Motor neuron (in vitro differentiated cells): ENCODE measurements around the gene PACSIN1. TPM values are rescaled to one million over a fixed set of nuclear protein-coding genes. Genes with fewer than 3 reads are reported as not detected.

ENCODE experiments used
- ATAC-seq, 8 experiments: fragments of 200-7000 bp; cut with Tn5 transposase; replicated peaks in 6 of 8; 2 replicates each; pipeline ENCODE4 v1.8.0; 2021; ENCODE audit warnings: mild to moderate bottlenecking in 8 of 8, moderate library complexity in 8 of 8
- H3K27ac ChIP-seq, 2 donors: fragments of 250-450 bp; sonication (Bioruptor Pico); 2 replicates each; pipeline ENCODE4 v1.9.0; 2021; ENCODE audit warnings: antibody characterized with exemption in 2 of 2, mild to moderate bottlenecking in 2 of 2, moderate library complexity in 1 of 2
- H3K4me1 ChIP-seq, 2 donors: fragments of 250-450 bp; sonication (Bioruptor Pico); replicated peaks in 1 of 2; 2 replicates each; pipeline ENCODE4 v1.6.1; 2021; ENCODE audit warnings: antibody characterized with exemption in 2 of 2, mild to moderate bottlenecking in 2 of 2, moderate library complexity in 1 of 2
- H3K4me3 ChIP-seq, 5 donors: fragments of 250-450 bp; sonication (Bioruptor Pico); 2 replicates each; pipeline ENCODE4 v1.9.0; 2021; ENCODE audit warnings: antibody characterized with exemption in 5 of 5, mild to moderate bottlenecking in 5 of 5, moderate library complexity in 4 of 5
- WGBS, 10 experiments: fragments of 450-650 bp; shearing (Covaris generic); methylation state at CpG; one replicate each; pipeline ENCODE4 v1.0.0; 2022; 5-methylcytosine and 5-hydroxymethylcytosine counted together
- in situ Hi-C, 9 experiments: fragments of 400-800 bp; cut with MboI; loops; one replicate each; pipeline ENCODE4 v1.15.0; 2021; ENCODE audit warnings: low sequenced_read_pairs in 9 of 9, low pct_unique_long_range_greater_than_20kb in 2 of 9; ENCODE audit not compliant: unreplicated experiment in 9 of 9
- total RNA-seq, 8 experiments: library from RNA; unstranded; fragments of 300-600 nt; gene quantifications; 2 replicates each; pipeline versions ENCODE4 v1.2.3 to v1.2.4, GENCODE V29; 2022

PACSIN1 gene
- total RNA-seq, 8 experiments from 2014 or later: 0.61 to 4.7 (median 1.3) TPM

DNA sequence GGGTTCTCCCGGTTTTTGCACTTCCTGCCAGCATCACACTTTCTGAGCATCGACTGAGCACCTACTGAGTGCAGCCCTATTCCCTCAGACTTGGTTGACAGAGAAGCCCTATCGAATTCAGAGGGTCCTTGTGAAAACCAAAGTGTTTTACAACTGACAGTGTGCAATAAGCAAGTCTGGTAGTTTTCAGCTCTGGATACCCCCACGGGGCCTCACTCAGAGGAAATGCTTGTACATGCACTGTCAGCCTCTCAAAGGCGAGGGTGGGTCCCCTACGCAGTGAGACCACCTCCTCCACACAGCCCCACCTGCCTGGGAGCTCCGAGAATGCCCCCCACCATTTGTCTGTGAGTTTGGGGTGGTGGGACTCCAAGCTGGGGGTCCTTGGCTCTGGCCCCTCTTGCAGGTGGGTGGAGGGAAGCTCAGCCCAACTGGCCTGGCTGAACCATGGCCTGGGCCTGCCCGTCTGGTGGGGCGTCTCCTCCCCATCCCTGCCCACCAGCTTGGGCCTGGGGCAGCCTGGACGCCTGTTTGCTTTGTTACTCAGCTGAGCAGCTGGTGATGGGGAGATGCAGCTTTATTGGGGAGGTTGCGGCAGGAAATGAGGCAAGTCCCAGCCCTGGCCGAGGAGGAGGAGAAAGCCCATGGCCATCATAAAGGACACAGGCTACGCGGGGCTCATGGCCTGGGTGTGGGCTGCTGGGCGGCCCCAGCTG is 88.6 kb downstream of the PACSIN1 start:
- in situ Hi-C loops: no loop called here
- no peak overlapping the region for H3K27ac ChIP-seq
- H3K4me1 ChIP-seq: peaks cover 0 to 10% of the 10 kb centered on the region in 2 donors
- peak in 2 of 8 experiments; percentile 5 to 18 for ATAC-seq
- H3K4me3 ChIP-seq: no peak overlapping the region
- 0 to 73% (median 60%) methylated on average over 1 to 7 of the region's 15 CpGs; no CpG with 5 or more reads in 2 of the 10 experiments for WGBS, 10 experiments

DNA sequence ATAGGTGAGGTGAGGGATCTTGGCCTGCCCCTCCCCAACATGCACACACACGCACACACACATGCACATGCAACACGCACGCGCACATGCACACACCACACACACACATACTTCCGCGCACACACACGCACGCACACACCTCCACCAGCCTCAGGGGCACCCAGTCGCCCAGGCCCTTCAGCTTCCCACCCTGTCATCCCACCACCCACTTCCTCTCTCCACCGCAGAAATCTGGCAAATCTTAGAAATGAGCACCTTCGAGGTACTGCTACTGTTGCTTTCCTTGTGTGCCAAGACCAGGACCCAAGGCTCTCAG is 89.1 kb downstream of the PACSIN1 start:
- H3K27ac ChIP-seq: no peak overlapping the region
- peak in 1 of 8 experiments; percentile 24 for ATAC-seq
- H3K4me3 ChIP-seq: no peak overlapping the region
- in situ Hi-C loops: no loop called here
- peaks cover 3 to 11% of the 10 kb centered on the region in 2 donors for H3K4me1 ChIP-seq
- WGBS, 10 experiments: 0 to 100% (median 95%) methylated on average over 1 to 7 of the region's 11 CpGs; no CpG with 5 or more reads in 6 of the 10 experiments

DNA sequence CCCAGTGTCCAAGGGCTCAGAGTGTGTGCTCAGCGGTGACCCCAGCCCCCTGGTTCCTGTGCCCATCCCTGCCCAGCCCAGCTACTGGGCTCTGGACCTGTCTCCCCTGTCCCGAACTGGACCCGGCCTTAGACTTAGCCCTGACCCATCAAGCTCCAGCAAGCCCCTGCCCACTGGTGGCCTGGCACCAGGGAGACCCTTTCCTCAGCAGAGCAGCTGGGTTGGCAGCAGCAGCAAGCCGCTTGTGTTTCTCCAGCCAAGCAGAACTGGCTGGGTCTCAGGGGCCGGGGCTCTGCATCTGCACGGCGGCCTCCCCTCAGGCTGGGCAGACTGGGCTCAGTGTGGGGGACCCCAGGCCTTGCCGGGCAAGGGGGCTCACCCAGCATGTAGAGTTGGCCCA is 89.5 kb downstream of the PACSIN1 start:
- no peak overlapping the region for H3K27ac ChIP-seq
- ATAC-seq: no peak
- H3K4me1 ChIP-seq: peaks cover 6 to 14% of the 10 kb centered on the region in 2 donors
- H3K4me3 ChIP-seq: no peak overlapping the region
- whole genome bisulfite sequencing, 10 experiments: 80 to 90% (median 88%) methylated on average over 1 to 2 of the region's 8 CpGs; no CpG with 5 or more reads in 7 of the 10 experiments
- in situ Hi-C loops: no loop called here

DNA sequence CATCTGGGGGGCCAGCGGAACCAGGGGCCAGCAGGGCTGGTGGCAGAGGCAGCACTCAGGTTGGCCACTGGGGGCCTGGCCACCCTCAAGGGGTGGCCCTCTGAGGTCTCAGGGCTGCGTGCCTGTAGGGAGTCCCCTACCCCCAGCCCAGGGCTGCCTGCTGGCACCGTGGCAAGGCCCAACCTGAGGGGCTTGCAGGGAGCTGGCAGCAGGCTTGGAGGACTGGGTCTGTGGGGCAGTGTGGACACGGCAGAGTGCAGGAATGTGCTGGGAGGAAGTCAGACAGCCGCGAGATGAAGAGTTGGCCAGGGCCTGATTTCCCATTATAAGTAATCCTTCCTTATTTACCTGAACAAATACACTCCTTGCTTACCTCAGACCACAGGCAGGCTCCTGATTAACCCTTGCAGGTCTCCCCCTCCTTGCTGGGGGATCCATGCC is 90.2 kb downstream of the PACSIN1 start, which contains the start of gene SPDEF:
Gene SPDEF, minus strand, starts transcription at position 299 of the 441 bp plus-strand sequence. CDS start 11,874 bp downstream, outside the sequence.
- peak in 1 of 8 experiments; percentile 12 for ATAC-seq
- Histone ChIP-seq H3K4me3 (no peak within 1 kb of the TSS), H3K27ac (no peak within 1 kb of the TSS), H3K4me1 (peaks cover 13 to 21% of the 10 kb centered on the region in 2 donors)
- WGBS, 10 experiments: 43 to 92% (median 50%) methylated on average over 1 to 5 of the region's 6 CpGs; no CpG with 5 or more reads in 7 of the 10 experiments
- in situ Hi-C loops: no loop called here

DNA sequence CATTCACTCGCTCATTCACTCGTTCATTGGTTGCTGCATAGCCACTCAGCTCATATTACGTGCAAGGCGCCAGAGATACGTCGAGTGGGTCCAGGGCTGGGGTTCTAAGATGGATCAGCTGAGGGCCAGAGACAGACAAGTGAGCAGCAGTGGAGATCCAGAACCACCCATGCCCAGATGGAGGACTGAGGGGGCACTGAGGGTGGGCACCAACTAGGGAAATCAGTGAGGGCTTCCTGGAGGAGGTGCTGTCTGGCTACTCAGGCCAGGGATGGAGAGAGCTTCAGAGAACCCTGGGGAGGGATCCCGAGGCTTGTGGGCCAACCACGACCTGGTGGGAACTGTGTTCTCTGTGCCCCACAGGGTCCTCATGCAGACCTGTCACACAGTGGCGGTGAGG is 90.6 kb downstream of the PACSIN1 start:
- in situ Hi-C loops: no loop called here
- no peak for ATAC-seq
- 60 to 90% (median 81%) methylated on average over 2 to 7 of the region's 9 CpGs; no CpG with 5 or more reads in 5 of the 10 experiments for WGBS, 10 experiments
- Histone ChIP-seq H3K27ac (no peak overlapping the region), H3K4me3 (no peak overlapping the region), H3K4me1 (peaks cover 13 to 21% of the 10 kb centered on the region in 2 donors)

DNA sequence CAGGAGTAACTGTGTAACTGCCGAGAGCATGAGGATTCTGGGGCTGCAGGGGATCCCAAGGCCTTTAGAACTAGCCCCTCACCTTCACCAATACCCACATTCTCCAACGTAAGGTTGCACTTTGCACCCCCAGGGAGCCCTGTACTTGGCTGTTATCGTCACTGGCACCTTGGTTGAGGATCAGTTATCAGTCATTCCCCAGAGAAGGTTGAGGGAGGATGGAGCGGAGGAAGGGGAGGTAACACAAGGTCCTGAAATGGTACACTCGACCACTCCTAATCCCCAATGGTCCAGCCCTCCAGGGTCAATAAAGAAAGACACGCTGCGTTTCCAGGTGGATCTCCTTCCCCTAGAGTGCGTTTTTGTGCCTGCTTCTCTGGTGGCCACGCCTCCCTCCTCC is 91.4 kb downstream of the PACSIN1 start:
- no peak for ATAC-seq
- peaks cover 13 to 21% of the 10 kb centered on the region in 2 donors for H3K4me1 ChIP-seq
- H3K27ac ChIP-seq: no peak overlapping the region
- H3K4me3 ChIP-seq: no peak overlapping the region
- WGBS, 10 experiments: 37 to 100% (median 82%) methylated on average over 1 to 7 of the region's 9 CpGs; no CpG with 5 or more reads in 2 of the 10 experiments
- in situ Hi-C loops: no loop called here

DNA sequence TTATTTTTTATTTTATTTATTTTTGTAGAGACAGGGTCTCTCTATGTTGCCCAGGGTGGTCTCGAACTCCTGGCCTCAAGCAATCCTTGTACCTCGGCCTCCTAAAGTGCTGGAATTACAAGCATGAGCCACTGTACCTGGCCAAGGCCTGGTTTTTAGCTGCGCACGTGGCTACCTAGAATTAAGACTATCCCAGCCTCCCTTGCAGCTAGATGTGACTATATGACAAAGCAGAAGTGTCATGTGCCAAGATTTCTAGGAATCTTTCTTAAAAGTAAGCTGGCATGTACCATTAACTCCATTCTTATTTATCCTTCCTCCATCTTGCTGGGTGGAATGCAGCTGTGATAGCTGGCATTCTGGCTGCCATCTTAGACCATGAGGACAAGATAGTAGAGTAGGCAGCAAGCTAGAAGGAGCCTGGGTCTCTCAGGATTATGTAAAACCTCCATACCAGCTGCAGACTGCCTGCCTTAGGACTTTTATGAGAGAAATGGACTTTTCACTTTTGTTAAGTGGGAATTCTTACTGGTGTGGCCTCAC is 92.4 kb downstream of the PACSIN1 start:
- Histone ChIP-seq H3K4me3 (no peak overlapping the region), H3K4me1 (peaks cover 13 to 21% of the 10 kb centered on the region in 2 donors), H3K27ac (no peak overlapping the region)
- WGBS, 10 experiments: 51 to 96% (median 83%) methylated on average over 1 to 4 of the region's 4 CpGs; no CpG with 5 or more reads in 1 of the 10 experiments
- in situ Hi-C loops: no loop called here
- ATAC-seq: no peak

DNA sequence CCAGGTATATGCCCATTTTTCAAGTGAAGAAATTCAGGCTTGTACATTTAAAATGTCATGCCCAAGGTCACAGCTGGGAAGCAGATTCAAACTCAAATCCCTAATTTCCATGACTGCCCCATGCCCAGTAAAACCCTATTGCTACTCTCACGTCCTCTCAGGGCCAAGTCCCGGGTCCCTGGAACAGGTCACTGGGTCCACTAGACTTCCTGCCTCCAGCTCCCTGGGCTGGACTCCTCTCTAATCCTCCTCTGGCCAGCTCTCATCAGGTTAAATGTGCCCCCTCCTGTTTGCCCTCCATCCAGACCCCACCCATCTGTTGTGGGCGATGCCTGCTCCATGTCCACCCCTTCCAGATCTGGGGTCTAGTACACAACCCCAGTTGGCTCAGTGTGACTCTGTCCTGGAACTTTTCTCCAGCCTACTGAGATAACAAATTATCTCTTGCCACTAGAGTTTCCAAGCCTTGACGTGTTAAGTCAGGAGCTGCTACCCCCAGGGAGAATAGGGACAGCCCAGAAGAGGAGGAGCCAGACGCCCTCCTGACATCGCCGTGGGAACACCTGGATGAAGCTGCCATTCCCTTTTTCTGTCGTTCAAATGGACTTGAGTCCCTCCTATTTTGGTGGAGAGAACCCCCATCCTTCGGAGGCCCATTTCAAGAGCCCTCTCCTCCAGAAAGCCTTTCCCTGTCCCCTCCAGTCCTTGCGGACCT is 93.9 kb downstream of the PACSIN1 start:
- in situ Hi-C loops: no loop called here
- 40 to 86% (median 67%) methylated on average over 1 to 9 of the region's 10 CpGs; no CpG with 5 or more reads in 1 of the 10 experiments for WGBS, 10 experiments
- peaks cover 13 to 16% of the 10 kb centered on the region in 2 donors for H3K4me1 ChIP-seq
- no peak overlapping the region for H3K4me3 ChIP-seq
- peak in 2 of 8 experiments; percentile 15 to 18 for ATAC-seq
- peak overlapping the region in 1 of 2 donors; percentile 75 for H3K27ac ChIP-seq

DNA sequence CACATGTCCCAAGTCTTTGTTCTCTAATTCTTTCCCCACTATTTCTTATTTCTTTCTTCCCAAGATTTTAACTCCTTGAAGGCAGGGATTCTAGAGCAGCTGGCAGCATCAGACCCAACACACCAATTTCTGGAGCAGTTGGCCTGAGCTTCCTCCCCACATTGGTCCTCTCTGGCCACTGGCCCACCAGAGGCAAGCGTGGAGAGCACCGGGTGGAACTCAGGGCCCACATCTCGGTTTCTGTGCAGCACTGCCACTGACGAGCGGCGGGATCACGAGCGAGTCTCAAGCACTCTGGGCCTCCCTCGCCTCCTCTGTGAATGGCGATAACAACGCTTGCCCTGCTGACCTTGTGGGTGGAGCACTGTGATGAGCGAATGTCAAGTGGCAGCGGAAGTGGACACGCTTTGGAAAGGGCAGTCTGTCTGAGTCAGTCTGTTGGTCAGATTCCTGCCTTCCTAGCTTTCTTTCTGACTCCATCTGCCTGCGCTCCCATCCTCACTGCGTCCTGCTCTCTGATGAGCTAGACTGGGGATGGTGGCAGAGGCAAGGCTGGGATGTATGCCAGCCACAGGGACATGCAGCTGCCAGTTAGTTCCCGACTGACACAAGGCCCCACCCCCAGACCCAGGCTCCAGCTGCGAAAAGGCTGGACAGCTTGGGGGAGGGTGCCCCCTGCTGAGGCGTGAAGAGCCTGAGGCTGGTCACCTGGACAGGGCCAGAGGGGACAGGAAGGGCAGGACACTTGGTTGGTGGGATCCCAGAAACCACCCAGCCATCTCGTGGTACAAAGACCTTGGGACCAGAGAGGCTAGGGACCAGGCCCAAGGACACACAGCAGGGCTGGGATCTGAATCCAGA is 94.7 kb downstream of the PACSIN1 start:
- no peak overlapping the region for H3K4me3 ChIP-seq
- peak overlapping the region; percentile 27 to 75 for H3K27ac ChIP-seq
- WGBS, 10 experiments: 20 to 60% (median 45%) methylated on average over 1 to 12 of the region's 20 CpGs; no CpG with 5 or more reads in 2 of the 10 experiments
- peak in 7 of 8 experiments; percentile 49 to 89 (median 84) for ATAC-seq
- in situ Hi-C loops: no loop called here
- peaks cover 13 to 17% of the 10 kb centered on the region in 2 donors for H3K4me1 ChIP-seq

DNA sequence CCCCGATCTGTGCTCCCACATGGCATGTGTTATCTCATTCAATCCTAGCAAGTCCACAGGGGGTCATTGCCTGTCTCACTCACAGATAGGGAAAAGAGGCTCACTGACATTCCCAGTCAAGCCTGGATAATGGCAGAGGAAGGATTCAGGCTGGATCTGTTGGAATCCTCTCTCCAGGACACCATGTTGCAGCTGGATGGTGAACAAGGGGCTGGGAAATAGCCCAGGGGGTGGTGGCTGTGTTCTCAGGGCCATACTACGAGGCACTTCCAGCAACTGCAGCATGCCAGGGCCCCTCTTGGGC is 95.3 kb downstream of the PACSIN1 start:
- Histone ChIP-seq H3K4me3 (no peak overlapping the region), H3K27ac (no peak overlapping the region), H3K4me1 (peaks cover 17 to 22% of the 10 kb centered on the region in 2 donors)
- no peak for ATAC-seq
- in situ Hi-C loops: no loop called here
- WGBS, 10 experiments: no CpG with 5 or more reads among the region's 2 CpGs

DNA sequence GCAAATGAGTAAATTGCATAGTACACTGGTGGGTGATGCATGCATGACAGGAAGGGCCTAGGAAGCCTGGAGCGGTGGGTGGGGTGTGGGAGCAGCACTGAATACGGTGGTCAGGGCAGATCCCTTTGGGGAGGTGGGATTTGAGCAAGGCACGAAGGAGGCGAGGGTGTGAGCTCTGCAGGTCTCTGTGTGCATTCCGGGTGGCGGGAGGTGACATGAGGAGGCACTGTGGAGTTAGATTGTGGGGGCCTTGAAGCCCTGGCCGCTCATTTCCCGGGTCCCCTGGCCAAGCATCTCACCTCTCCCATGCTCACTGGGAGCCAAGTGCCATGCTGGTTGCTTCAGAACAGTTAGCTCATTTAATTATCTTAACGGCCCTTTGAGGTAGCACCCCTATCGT is 96.5 kb downstream of the PACSIN1 start:
- peak in 2 of 8 experiments; percentile 6 to 26 for ATAC-seq
- Histone ChIP-seq H3K27ac (no peak overlapping the region), H3K4me1 (peaks cover 17 to 22% of the 10 kb centered on the region in 2 donors), H3K4me3 (no peak overlapping the region)
- WGBS, 10 experiments: 86 to 100% (median 86%) methylated on average over 1 to 6 of the region's 10 CpGs; no CpG with 5 or more reads in 7 of the 10 experiments
- in situ Hi-C loops: no loop called here

DNA sequence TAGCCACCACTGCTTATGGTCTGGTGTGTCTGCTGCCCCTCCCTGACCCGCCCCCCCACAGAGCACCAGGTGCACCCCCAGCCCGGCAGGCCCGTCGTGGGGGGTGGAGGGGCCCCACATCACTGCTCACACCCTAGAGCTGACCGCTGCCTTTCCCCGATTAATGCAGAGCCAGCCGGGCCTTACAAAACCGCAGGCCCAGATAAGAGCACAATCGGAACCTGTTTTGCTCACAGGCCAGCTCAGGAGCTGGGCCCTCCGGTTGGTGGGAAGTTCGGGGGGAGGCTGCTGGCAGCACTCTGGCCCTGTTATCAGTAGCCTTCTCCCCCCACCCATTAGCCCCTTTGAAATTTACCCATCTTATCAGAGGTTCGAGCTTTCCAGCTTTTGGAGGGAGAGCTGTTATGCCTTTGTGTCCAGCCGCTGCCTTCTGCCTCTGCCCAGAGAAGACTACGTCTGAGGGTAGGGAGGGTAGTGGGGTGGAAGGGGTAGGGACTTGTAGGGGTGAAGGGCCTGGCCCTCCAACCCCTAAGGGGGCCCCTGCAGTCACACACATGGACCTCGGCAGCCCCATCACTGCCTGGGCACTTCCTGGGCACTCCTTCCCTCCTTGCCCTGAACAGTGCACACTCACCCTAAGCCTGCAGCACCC is 97.1 kb downstream of the PACSIN1 start:
- Histone ChIP-seq H3K27ac (peak overlapping the region in 1 of 2 donors; percentile 30), H3K4me1 (peaks cover 17 to 22% of the 10 kb centered on the region in 2 donors), H3K4me3 (no peak overlapping the region)
- in situ Hi-C loops: no loop called here
- ATAC-seq: no peak
- WGBS, 10 experiments: 80% methylated on average over 1 of the region's 15 CpGs; no CpG with 5 or more reads in 9 of the 10 experiments
